Testis (tissue), 5 donors: Measurements from ENCODE around the gene DNAH17. TPM values are rescaled to one million over a fixed set of nuclear protein-coding genes. Genes with fewer than 3 reads are reported as not detected.

ENCODE experiments used
- DNase-seq: peaks from one replicate; pipeline ENCODE4 v3.0.0-alpha.2; 2019
- H3K27ac ChIP-seq, 2 donors: fragments of 200-600 bp; sonication (generic); one replicate each; pipeline ENCODE4 v1.5.1; 2019
- H3K27me3 ChIP-seq: fragments of 200-600 bp; sonication (generic); one replicate; pipeline ENCODE4 v1.5.1; 2019
- H3K36me3 ChIP-seq: fragments of 200-600 bp; sonication (generic); one replicate; pipeline ENCODE4 v1.5.1; 2017; ENCODE audit warnings: low read depth; ENCODE audit errors: missing control alignments
- H3K4me1 ChIP-seq: fragments of 200-600 bp; sonication (generic); one replicate; pipeline ENCODE4 v1.5.1; 2019
- H3K4me3 ChIP-seq, 2 donors: fragments of 200-600 bp; sonication (generic); one replicate each; pipeline ENCODE4 v1.5.1; 2017 to 2019
- H3K9me3 ChIP-seq: fragments of 200-600 bp; sonication (generic); one replicate; pipeline ENCODE4 v1.5.1; 2017
- POLR2A ChIP-seq: fragments of 450-650 bp; IDR thresholded peaks from one replicate; pipeline ENCODE4 v1.6.1; 2017; ENCODE audit warnings: antibody characterized with exemption, mild to moderate bottlenecking, moderate library complexity
- whole genome bisulfite sequencing, 2 donors: methylation state at CpG; one replicate each; pipeline ENCODE4 v1.1.5; 2018; 5-methylcytosine and 5-hydroxymethylcytosine counted together
- intact Hi-C: fragments of 100-400 bp; cut with DNase I; formaldehyde crosslinking; loops from one replicate; pipeline ENCODE4 v1.15.1; 2023; ENCODE audit warnings: low total_unique reads
- long read RNA-seq, 2 donors: transcript quantifications; one replicate each; lab custom pipeline, GENCODE V29; 2026
- polyA plus RNA-seq: library from polyadenylated mRNA; stranded (reverse); fragments of 350-450 nt; fragmentation: Illumina TruSeq; extraction: RNeasy Lipid Tissue Mini Kit (QIAGEN cat#74804); gene quantifications from one replicate; pipeline ENCODE4 v1.2.3, GENCODE V29; 2014; ENCODE audit warnings: low read depth, low replicate concordance; ENCODE audit not compliant: insufficient read depth
- total RNA-seq, 2 donors: library from RNA; depleted of rRNA; stranded (reverse); fragments of >200 nt; gene quantifications; one replicate each; pipeline ENCODE4 v1.2.3, GENCODE V29; 2016
- TF ChIP-seq, protein P1 (sequence below), 3 experiments: fragments of 450-650 bp in 2 of 3; fragments of 200-600 bp in 1 of 3; sonication (generic) in 1 of 3; IDR thresholded peaks; one replicate each; pipeline ENCODE4 v1.5.1; 2016 to 2019; ENCODE audit warnings: antibody characterized with exemption in 3 of 3, mild to moderate bottlenecking in 2 of 3, moderate library complexity in 1 of 3

DNAH17 gene, protein sequence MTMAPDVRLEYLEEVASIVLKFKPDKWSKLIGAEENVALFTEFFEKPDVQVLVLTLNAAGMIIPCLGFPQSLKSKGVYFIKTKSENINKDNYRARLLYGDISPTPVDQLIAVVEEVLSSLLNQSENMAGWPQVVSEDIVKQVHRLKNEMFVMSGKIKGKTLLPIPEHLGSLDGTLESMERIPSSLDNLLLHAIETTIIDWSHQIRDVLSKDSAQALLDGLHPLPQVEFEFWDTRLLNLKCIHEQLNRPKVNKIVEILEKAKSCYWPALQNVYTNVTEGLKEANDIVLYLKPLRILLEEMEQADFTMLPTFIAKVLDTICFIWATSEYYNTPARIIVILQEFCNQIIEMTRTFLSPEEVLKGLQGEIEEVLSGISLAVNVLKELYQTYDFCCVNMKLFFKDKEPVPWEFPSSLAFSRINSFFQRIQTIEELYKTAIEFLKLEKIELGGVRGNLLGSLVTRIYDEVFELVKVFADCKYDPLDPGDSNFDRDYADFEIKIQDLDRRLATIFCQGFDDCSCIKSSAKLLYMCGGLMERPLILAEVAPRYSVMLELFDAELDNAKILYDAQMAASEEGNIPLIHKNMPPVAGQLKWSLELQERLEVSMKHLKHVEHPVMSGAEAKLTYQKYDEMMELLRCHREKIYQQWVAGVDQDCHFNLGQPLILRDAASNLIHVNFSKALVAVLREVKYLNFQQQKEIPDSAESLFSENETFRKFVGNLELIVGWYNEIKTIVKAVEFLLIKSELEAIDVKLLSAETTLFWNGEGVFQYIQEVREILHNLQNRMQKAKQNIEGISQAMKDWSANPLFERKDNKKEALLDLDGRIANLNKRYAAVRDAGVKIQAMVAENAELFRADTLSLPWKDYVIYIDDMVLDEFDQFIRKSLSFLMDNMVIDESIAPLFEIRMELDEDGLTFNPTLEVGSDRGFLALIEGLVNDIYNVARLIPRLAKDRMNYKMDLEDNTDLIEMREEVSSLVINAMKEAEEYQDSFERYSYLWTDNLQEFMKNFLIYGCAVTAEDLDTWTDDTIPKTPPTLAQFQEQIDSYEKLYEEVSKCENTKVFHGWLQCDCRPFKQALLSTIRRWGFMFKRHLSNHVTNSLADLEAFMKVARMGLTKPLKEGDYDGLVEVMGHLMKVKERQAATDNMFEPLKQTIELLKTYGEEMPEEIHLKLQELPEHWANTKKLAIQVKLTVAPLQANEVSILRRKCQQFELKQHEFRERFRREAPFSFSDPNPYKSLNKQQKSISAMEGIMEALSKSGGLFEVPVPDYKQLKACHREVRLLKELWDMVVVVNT (N-terminal part only)
- total RNA-seq (10 to 100 TPM; 38.5 to 57.6 TPM), polyA plus RNA-seq (93.1 TPM)
- long read RNA-seq, donor 1, result 0 reads
- long read RNA-seq, donor 2, result 0 reads

DNA sequence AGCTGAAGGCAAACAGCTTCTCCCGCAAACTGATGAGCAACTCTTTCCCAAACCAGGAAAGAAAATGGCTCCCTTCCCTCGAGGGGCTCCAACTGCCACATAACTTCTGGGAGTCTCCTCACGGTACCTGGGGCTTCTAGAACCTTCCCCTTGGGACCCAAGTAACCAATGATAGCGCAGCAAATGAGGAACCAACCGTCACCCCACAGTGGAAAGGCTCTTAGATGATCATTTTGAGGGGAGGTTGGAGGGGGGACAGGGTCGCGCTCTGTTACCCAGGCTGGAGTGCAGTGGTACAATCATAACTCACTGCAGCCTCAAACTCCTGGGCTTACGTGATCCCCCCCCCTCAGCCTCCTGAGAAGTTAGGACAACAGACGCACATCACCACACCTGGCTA lies at the start of gene DNAH17:
Gene DNAH17 (minus strand): TSS at position 101 of the 400 bp plus-strand sequence. CDS start 2,339 bp downstream, outside the sequence.
- no peak for TF ChIP-seq POLR2A
- TF ChIP-seq, protein P1, sequence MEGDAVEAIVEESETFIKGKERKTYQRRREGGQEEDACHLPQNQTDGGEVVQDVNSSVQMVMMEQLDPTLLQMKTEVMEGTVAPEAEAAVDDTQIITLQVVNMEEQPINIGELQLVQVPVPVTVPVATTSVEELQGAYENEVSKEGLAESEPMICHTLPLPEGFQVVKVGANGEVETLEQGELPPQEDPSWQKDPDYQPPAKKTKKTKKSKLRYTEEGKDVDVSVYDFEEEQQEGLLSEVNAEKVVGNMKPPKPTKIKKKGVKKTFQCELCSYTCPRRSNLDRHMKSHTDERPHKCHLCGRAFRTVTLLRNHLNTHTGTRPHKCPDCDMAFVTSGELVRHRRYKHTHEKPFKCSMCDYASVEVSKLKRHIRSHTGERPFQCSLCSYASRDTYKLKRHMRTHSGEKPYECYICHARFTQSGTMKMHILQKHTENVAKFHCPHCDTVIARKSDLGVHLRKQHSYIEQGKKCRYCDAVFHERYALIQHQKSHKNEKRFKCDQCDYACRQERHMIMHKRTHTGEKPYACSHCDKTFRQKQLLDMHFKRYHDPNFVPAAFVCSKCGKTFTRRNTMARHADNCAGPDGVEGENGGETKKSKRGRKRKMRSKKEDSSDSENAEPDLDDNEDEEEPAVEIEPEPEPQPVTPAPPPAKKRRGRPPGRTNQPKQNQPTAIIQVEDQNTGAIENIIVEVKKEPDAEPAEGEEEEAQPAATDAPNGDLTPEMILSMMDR (IDR thresholded peaks at IDR 0.05), result no peak
- H3K36me3 ChIP-seq, result no peaks in the 10 kb centered on the region
- no peak within 1 kb of the TSS for H3K27ac ChIP-seq
- WGBS, 2 donors, result 81 to 89% methylated on average over 9 of the region's 9 CpGs
- no peaks in the 10 kb centered on the region for H3K4me1 ChIP-seq
- H3K4me3 ChIP-seq, result no peak within 1 kb of the TSS
- no peaks in the 10 kb centered on the region for H3K27me3 ChIP-seq
- H3K9me3 ChIP-seq, result no peaks in the 10 kb centered on the region
- no peak for DNase-seq
- intact Hi-C loops, result no loop called here

DNA sequence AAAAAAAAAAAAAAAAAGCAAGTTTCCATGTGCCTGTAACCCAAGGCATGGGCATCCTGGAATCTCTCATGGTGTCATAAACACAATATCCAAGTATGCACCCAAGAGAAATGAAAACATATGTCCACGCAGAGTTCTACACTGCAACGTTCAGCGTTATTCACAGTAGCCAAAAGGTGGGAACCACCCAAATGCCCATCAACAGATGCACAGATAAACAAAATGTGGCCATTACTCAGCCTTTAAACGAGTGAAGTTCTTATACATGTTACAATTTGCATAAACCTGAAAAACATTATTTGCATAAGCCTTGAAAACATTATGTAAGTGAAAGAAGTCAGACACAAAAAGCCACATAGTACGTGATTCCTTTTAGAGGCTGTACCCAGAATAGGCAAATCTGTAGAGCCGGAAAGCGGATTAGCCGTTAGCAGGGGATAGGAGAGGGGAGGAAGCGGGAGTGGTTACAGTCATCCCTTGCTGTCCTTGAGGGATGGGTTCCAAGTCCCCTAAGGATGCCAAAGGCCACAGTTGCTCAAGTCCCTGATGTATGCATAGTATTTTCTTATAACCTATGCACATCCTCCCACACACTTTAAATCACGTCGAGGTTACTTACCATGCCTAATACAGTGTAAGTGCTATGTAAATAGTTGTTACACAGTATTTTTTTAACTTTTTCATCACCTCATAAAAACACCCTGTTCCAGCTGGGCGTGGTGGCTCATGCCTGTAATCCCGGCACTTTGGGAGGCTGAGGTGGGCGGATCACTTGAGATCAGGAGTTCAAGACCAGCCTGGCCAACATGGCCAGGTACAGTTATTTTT lies 47.3 kb upstream of the DNAH17 start:
- no peaks in the 10 kb centered on the region for H3K4me1 ChIP-seq
- 65 to 70% methylated on average over 14 of the region's 14 CpGs for WGBS, 2 donors
- no peaks in the 10 kb centered on the region for H3K9me3 ChIP-seq
- no peaks in the 10 kb centered on the region for H3K36me3 ChIP-seq
- no peak overlapping the region for H3K4me3 ChIP-seq
- DNase-seq, result no peak
- intact Hi-C loops, result no loop called here
- H3K27me3 ChIP-seq, result no peaks in the 10 kb centered on the region
- no peak for TF ChIP-seq POLR2A
- H3K27ac ChIP-seq, result no peak overlapping the region

DNA sequence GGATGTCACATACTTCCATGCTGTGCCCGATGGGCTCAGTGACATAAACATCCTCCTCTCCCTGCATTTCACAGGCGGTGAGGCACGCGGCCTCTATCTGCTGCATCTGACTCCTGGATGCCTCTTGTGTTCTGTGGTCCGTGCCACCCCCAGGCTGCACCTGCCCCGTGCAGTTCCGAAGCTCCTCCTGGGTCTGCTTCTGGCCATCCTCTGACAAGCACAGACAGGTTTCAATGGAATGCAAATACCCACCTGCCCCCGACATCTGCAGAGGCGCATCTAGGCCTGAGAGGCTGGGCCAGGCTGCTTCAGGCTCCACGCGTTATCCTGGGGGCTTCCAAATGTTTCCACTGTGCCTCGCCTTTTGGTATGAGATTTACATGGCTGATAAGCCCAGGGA lies 46.3 kb upstream of the DNAH17 start:
- DNase-seq, result no peak
- WGBS, 2 donors, result 85 to 92% methylated on average over 12 of the region's 12 CpGs
- intact Hi-C loops, result no loop called here
- Histone ChIP-seq H3K27me3 (no peaks in the 10 kb centered on the region), H3K9me3 (no peaks in the 10 kb centered on the region), H3K4me1 (no peaks in the 10 kb centered on the region), H3K4me3 (no peak overlapping the region), H3K36me3 (no peaks in the 10 kb centered on the region), H3K27ac (no peak overlapping the region)
- TF ChIP-seq POLR2A, result no peak
- TF ChIP-seq, protein P1 (IDR thresholded peaks at IDR 0.05), result no peak

DNA sequence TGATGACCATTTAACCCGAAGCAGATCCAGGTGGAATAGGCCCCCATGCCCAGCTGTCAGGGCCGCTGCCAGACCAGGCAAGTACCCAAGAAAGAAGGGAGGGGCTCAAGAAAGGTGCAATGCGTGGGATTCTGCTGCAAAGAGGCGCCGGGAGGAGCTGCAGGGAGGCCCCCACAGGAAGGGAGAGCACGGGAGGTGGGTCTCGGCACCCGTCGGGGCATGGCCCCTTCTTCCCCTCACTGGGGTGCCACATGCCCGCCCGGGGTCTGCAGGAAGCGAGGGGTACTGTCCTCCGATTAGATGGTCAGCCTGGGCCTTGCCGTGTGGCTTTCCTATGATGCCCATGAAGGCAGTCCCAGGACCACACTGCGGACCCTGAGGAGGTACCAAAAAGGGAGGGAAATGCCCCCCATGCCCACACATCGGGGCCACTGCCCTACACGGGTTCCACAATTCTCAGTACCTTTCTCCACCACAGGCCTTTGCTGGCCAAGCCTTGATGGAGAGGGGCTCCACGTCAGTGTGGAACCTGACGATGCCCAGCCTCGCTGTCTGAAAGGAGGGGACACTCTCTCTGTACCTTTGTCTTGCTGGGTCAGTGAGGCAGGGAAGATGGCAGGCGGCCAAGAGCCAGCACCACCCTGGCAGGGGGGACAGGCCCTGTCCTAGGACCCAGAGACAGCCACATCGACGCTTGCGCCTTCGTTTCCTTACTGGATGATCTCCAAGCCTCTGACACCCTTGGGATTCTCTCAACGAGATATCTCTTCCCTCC lies 45.5 kb upstream of the DNAH17 start:
- Histone ChIP-seq H3K4me1 (peaks cover 4% of the 10 kb centered on the region), H3K9me3 (no peaks in the 10 kb centered on the region), H3K27ac (no peak overlapping the region), H3K36me3 (no peaks in the 10 kb centered on the region), H3K27me3 (no peaks in the 10 kb centered on the region), H3K4me3 (no peak overlapping the region)
- no peak for TF ChIP-seq POLR2A
- TF ChIP-seq, protein P1 (IDR thresholded peaks at IDR 0.05), result no peak
- intact Hi-C loops, result no loop called here
- DNase-seq, result no peak
- WGBS, 2 donors, result 87 to 91% methylated on average over 18 to 26 of the region's 26 CpGs
